GM12878 (cell line): ENCODE results near the gene SEC16A. TPM values are rescaled to one million over a fixed set of nuclear protein-coding genes. Genes with fewer than 3 reads are reported as not detected.
A peak's percentile ranks its signal among the peaks of the same experiment; 100 is the strongest.

Experiments used
- ATAC-seq: fragments of 200-7000 bp; cut with Tn5 transposase; 3 replicates; pipeline ENCODE4 v1.9.1; 2020; ENCODE audit warnings: mild to moderate bottlenecking, moderate library complexity
- BruUV-seq: library from RNA; stranded (reverse); fragments of 400-500 nt; replicated peaks from 2 replicates; lab custom pipeline; 2021; lab: Mats Ljungman, UMichigan
- CTCF ChIA-PET: fragments of 300-600 bp; sonication (Branson Sonifier 250); formaldehyde crosslinking; extraction: SDS; loops from one replicate; lab custom pipeline; 2021; ENCODE audit warnings: inconsistent platforms; lab: Yijun Ruan, JAX
- POLR2A ChIA-PET: fragments of 350-600 bp; formaldehyde crosslinking; extraction: SDS; loops from one replicate; lab custom pipeline; 2021; ENCODE audit warnings: inconsistent platforms; lab: Charles Lee
- RAD21 ChIA-PET: fragments of 300-600 bp; sonication (Branson Sonifier 250); formaldehyde crosslinking; loops from one replicate; lab custom pipeline; 2023; ENCODE audit warnings: antibody characterized with exemption; ENCODE audit not compliant: unreplicated experiment; lab: Charles Lee
- SMC1A ChIA-PET: fragments of 300-600 bp; sonication (Branson Sonifier 250); formaldehyde crosslinking; loops from one replicate; lab custom pipeline; 2023; ENCODE audit not compliant: unreplicated experiment, uncharacterized antibody; lab: Charles Lee
- DNase-seq: peaks from one replicate; pipeline ENCODE4 v3.0.0-alpha.2; 2011; ENCODE audit warnings: low read depth, low spot score
- FAIRE-seq: peaks from 3 replicates; lab custom pipeline; 2011; peaks lifted over from hg19 to GRCh38; lab: Jason Lieb, UNC
- H2AFZ ChIP-seq: 2 replicates; pipeline ENCODE4 v1.6.0; 2011; ENCODE audit warnings: low read depth, low read length, control low read depth; ENCODE audit not compliant: control insufficient read depth
- H3K27ac ChIP-seq: 2 replicates; pipeline ENCODE4 v1.5.1; 2011; ENCODE audit warnings: control low read depth; ENCODE audit not compliant: control insufficient read depth, insufficient read depth
- H3K27me3 ChIP-seq, 2 experiments: replicated peaks in 1 of 2; 2 replicates each; pipeline versions ENCODE4 v1.6.0 to v1.6.1; 2011; ENCODE audit warnings: low read length in 1 of 2; ENCODE audit not compliant: control insufficient read depth in 2 of 2, insufficient read depth in 2 of 2
- H3K36me3 ChIP-seq, 2 experiments: 2 replicates each; pipeline ENCODE4 v1.5.1; 2011; ENCODE audit warnings: low read length in 1 of 2; ENCODE audit not compliant: control insufficient read depth in 2 of 2, insufficient read depth in 2 of 2
- H3K4me1 ChIP-seq: 2 replicates; pipeline ENCODE4 v1.6.1; 2011; ENCODE audit warnings: mild to moderate bottlenecking, low read length, moderate library complexity, mixed read lengths; ENCODE audit not compliant: control insufficient read depth, insufficient read depth
- H3K4me2 ChIP-seq: 2 replicates; pipeline ENCODE4 v1.6.0; 2011; ENCODE audit warnings: control low read depth; ENCODE audit not compliant: control insufficient read depth, insufficient read depth
- H3K4me3 ChIP-seq: fragments of 200-600 bp; sonication (generic); 2 replicates; pipeline ENCODE4 v1.5.1; 2016
- H3K79me2 ChIP-seq: 2 replicates; pipeline ENCODE4 v1.6.0; 2011; ENCODE audit warnings: low read length; ENCODE audit not compliant: control insufficient read depth, insufficient read depth
- H3K9ac ChIP-seq: 2 replicates; pipeline ENCODE4 v1.8.0; 2011; ENCODE audit warnings: low read length, control low read depth, mixed read lengths; ENCODE audit not compliant: control insufficient read depth, insufficient read depth
- H3K9me3 ChIP-seq: replicated peaks from 3 replicates; pipeline ENCODE4 v1.5.1; 2011; ENCODE audit warnings: mild to moderate bottlenecking, low read length; ENCODE audit not compliant: control insufficient read depth, insufficient read depth
- H4K20me1 ChIP-seq: 2 replicates; pipeline ENCODE4 v1.6.0; 2011; ENCODE audit not compliant: control insufficient read depth, insufficient read depth
- CHD4 ChIP-seq: fragments of 200-600 bp; sonication (generic); IDR thresholded peaks from 2 replicates; pipeline ENCODE4 v1.6.1; 2016; ENCODE audit warnings: mild to moderate bottlenecking
- POLR2A ChIP-seq: IDR thresholded peaks from 2 replicates; pipeline ENCODE4 v1.6.1; 2011; ENCODE audit warnings: low read depth, mild to moderate bottlenecking, low read length
- RAD51 ChIP-seq: fragments of 450-650 bp; IDR thresholded peaks from 2 replicates; pipeline ENCODE4 v1.6.1; 2016; ENCODE audit warnings: moderate library complexity, mild to moderate bottlenecking, inconsistent platforms
- SMAD1 ChIP-seq: fragments of 450-650 bp; IDR thresholded peaks from 2 replicates; pipeline ENCODE4 v1.6.1; 2018; ENCODE audit warnings: mild to moderate bottlenecking, low read depth; ENCODE audit not compliant: partially characterized antibody
- SUPT20H ChIP-seq: IDR thresholded peaks from 2 replicates; pipeline ENCODE4 v1.6.1; 2011; ENCODE audit warnings: low read depth, mild to moderate bottlenecking, low read length, moderate library complexity, borderline replicate concordance; ENCODE audit not compliant: control insufficient read depth
- WRNIP1 ChIP-seq: IDR thresholded peaks from 2 replicates; pipeline ENCODE4 v1.6.1; 2011; ENCODE audit warnings: low read depth, low read length, improper control_type of control experiment, borderline replicate concordance
- WGBS: methylation state at CpG from one replicate; pipeline ENCODE4 v1.1.6; 2016; ENCODE audit warnings: low lambda C conversion rate; ENCODE audit not compliant: insufficient replicate concordance, insufficient coverage; ENCODE audit errors: missing lambda C conversion rate; 5-methylcytosine and 5-hydroxymethylcytosine counted together
- in situ Hi-C: fragments of 300-500 bp; cut with MboI; formaldehyde crosslinking; loops from 9 replicates; pipeline ENCODE4 v1.14.3; 2018; ENCODE audit warnings: mixed read lengths
- intact Hi-C: fragments of 100-400 bp; cut with micrococcal nuclease; formaldehyde crosslinking; loops from one replicate; pipeline ENCODE4 v1.14.2; 2022; ENCODE audit not compliant: unreplicated experiment
- polyA plus RNA-seq, 11 experiments: library from polyadenylated mRNA; depleted of rRNA in 4 of 11; unstranded in 6 of 11; stranded (reverse) in 5 of 11; fragments of >200 nt; fragmentation: Nextera tagmentation in 4 of 11; fragmentation: Illumina TruSeq in 1 of 11; extraction: Ambion mirVana in 4 of 11; extraction: Trizol in 1 of 11; gene quantifications; 1 replicate in 1 of 11; 2 replicates in 10 of 11; pipeline versions ENCODE4 v1.2.1 to v1.2.3, GENCODE V29; 2011 to 2016; ENCODE audit warnings: inconsistent platforms in 2 of 11, missing spikeins in 2 of 11, low read depth in 1 of 11
- total RNA-seq, 4 experiments: library from RNA; depleted of rRNA in 3 of 4; stranded (reverse); fragments of >200 nt in 3 of 4; fragmentation: Illumina TruSeq in 1 of 4; extraction: Trizol in 1 of 4; gene quantifications; 2 replicates each; pipeline versions ENCODE4 v1.2.1 to v1.2.3, GENCODE V29; 2013 to 2021

Gene SEC16A
- total and polyA plus RNA-seq, 10 of the 15 experiments (the other 5 are each of a cell fraction or from before 2014, with no cell fraction given): 9.9 to 59.1 (median 21.7) TPM

- FAIRE-seq (no peak), ATAC-seq (no peak), DNase-seq (no peak)
- H3K9me3 ChIP-seq: no peaks in the 10 kb centered on the region
- no peak overlapping the region for H3K4me3 ChIP-seq
- H3K9ac ChIP-seq: no peak overlapping the region
- no TSS peak for BruUV-seq
- no peak overlapping the region for H3K27ac ChIP-seq
- SMC1A ChIA-PET: no interaction called here
- H3K27me3 ChIP-seq: no peaks in the 10 kb centered on the region
- 95% methylated on average over 43 of the region's 43 CpGs for WGBS
- no peak overlapping the region for H2AFZ ChIP-seq
- H3K36me3 ChIP-seq: peaks cover 37 to 44% of the 10 kb centered on the region in 2 experiments
- H3K79me2 ChIP-seq: no peaks in the 10 kb centered on the region
- RAD21 ChIA-PET: no interaction called here
- POLR2A ChIA-PET: no interaction called here
- H4K20me1 ChIP-seq: no peaks in the 10 kb centered on the region
- H3K4me1 ChIP-seq: no peaks in the 10 kb centered on the region
- intact Hi-C loops: no loop called here
- no peak overlapping the region for H3K4me2 ChIP-seq
- CTCF ChIA-PET: no interaction called here
- in situ Hi-C loops: no loop called here
- TF ChIP-seq SUPT20H (no peak), RAD51 (no peak), WRNIP1 (no peak), POLR2A (peak; percentile 17; the same call in 1 of the 2 replicates), SMAD1 (no peak)
Measured at GRCh38 chr9:136455043-136456002, 27.5 kb downstream of the SEC16A start.

GRCh38 chr9:136454026-136454796 is 28.6 kb downstream of the SEC16A start:
- CTCF ChIA-PET: no interaction called here
- H3K9ac ChIP-seq: no peak overlapping the region
- SMC1A ChIA-PET: no interaction called here
- H3K4me2 ChIP-seq: no peak overlapping the region
- H4K20me1 ChIP-seq: no peaks in the 10 kb centered on the region
- peaks cover 31 to 41% of the 10 kb centered on the region in 2 experiments for H3K36me3 ChIP-seq
- RAD21 ChIA-PET: no interaction called here
- H3K79me2 ChIP-seq: no peaks in the 10 kb centered on the region
- ATAC-seq (no peak), DNase-seq (no peak)
- in situ Hi-C loops: no loop called here
- no peak overlapping the region for H3K4me3 ChIP-seq
- POLR2A ChIA-PET: no interaction called here
- WGBS: 91% methylated on average over 25 of the region's 25 CpGs
- H3K27ac ChIP-seq: no peak overlapping the region
- H3K27me3 ChIP-seq: no peaks in the 10 kb centered on the region
- H3K4me1 ChIP-seq: no peaks in the 10 kb centered on the region
- TF ChIP-seq POLR2A (peak; percentile 23), CHD4 (no peak)
- TF ChIP-seq, all 136 proteins: peak for 1
- H2AFZ ChIP-seq: no peak overlapping the region
- FAIRE-seq: no peak
- no peaks in the 10 kb centered on the region for H3K9me3 ChIP-seq
- BruUV-seq: no TSS peak
- intact Hi-C loops: no loop called here
